CD4-positive, alpha-beta T cell treated with Interleukin-4 for 1 hour (primary cell): Measurements from ENCODE around the gene XRRA1.
"Not testable (repeated sequence)": the region's sequence is repeated elsewhere in the genome, so short reads cannot be mapped to it uniquely, and the experiment has no call there.

Source experiments
- DNase-seq, 2 donors: peaks; one replicate each; pipeline ENCODE4 v3.0.0-alpha.2; 2020 to 2022

Gene XRRA1

GRCh38 chr11:74948898-74949752 is at the start of gene XRRA1, which contains the start of gene SPCS2:
XRRA1 (minus strand) TSS chr11:74949091; CDS start chr11:74940878, 8,213 bp downstream.
SPCS2 (plus strand) TSS chr11:74949266; CDS start chr11:74949286, 20 bp downstream.
- peak; percentile 98 for DNase-seq

- DNase-seq: no peak
Measured at GRCh38 chr11:74992852-74993251, 44.0 kb upstream of the XRRA1 start.

- no peak for DNase-seq
Measured at GRCh38 chr11:74990941-74991340, 42.0 kb upstream of the XRRA1 start.

DNA sequence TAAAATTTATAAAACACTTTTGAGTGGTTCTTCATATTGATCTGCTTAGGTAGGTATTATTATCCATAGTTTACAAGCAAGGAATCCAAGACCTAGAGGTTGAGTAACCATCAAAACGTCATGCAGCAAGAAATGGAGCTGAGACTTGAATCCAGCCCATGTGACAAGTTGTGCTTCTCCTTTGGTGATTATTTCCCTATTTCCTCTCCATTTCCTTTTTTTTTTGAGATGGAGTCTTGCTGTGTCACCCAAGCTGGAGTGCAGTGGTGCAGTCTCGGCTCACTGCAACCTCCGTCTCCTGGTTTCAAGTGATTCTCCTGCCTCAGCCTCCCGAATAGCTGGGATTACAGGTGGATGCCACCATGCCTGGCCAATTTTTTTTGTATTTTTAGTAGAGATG is 41.3 kb upstream of the XRRA1 start:
- peak in 1 of 2 donors; percentile 12 for DNase-seq

GRCh38 chr11:74989260-74989638 is 40.4 kb upstream of the XRRA1 start:
- DNase-seq: no peak

DNA sequence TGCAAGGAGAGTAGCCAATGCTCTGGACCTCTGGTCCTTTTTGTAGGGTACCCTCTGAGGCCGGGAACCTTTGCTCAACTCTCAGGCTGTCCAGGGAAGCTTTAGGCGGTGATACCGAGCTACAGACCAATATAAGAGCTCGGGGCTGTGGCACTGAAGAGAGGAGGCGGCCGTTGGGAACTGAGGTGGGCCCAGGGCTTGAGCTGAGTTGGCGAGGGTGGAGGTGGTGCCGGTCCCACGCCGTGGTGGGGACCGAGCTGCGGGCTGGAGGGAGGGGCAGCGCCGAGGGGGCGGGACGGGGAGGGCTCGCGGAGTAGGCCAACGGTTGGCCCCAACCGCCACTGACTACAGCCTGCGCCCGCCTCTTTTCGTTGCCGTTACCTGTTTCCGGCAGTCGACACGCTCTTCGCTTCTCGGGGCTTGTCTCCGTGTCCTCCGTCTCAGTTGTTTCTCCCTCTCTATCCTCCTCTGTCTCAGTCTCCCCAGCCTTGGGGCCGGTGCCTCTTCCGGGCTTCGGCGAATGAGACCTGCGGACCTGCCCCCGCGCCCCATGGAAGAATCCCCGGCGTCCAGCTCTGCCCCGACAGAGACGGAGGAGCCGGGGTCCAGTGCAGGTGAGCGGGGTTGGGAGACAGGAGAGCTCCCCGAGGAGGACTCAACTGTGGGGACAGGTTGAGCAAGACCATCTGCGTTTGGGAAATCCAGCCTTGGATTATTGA is 39.8 kb upstream of the XRRA1 start, which contains the start of gene NEU3:
TSS of gene NEU3 (plus strand) at position 393 of the 719 bp plus-strand sequence. CDS start at position 521, 128 bp downstream.
- peak; percentile 83 to 85 for DNase-seq

GRCh38 chr11:74984730-74985129 is 35.8 kb upstream of the XRRA1 start:
- no peak for DNase-seq

- no peak for DNase-seq
Measured at GRCh38 chr11:74984070-74984469, 35.2 kb upstream of the XRRA1 start.

DNA sequence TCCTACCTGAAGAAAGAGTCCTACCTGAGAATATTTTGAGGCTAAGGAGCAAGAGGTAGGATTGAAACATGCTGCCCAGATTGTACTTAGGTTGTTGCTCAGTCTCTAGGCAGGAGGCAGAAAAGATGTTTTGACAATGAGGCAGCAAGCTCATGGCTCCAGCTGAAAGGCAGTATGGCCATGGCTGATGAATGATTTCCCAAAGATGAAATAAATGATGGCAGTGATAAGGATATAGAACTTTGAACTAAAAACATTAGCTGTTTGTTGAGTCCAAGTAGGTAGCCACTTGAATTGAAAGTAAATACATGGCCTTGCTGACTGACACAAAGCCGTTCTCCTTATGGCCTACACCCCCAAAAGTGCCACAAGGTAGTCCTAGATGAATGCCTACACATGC is 33.0 kb upstream of the XRRA1 start:
- no peak for DNase-seq

DNA sequence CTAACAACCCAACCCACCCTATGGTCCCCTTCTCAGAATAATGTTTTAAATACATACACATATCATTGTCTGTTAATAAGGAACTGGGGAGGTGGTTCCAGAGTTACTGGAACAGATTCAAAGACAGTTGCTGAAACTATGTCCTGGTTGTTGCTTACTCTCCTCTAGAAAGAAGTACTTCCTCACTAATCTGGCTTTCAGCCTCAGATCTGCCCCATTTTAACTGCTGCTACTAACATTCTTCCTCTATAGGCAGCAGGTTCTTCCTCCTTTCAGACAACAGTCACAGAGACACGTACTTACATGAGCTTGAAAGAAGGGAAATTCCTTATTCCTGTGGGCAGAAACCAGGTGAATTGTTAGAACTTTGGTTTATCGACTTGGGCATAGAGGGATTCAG is 31.7 kb upstream of the XRRA1 start:
- no peak for DNase-seq

DNA sequence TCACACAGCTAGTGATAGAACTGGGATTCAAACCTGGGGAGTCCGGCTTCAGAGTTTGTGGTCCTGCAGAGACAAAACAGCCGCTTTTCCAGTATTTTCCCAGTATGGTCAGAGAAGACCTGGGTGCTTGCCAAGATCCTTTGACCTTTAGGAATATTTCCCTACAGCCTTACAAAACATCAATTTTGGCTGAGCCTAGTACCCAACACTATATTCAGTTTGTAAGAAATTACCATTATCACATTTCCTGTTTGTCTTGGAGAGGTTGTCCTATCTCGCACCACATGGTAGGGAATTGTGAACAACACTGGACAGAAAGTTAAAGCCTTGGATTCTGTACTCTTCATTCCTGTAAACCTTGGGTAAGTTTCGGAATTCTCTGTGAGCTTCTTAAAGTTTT is 29.1 kb upstream of the XRRA1 start:
- no peak for DNase-seq

DNA sequence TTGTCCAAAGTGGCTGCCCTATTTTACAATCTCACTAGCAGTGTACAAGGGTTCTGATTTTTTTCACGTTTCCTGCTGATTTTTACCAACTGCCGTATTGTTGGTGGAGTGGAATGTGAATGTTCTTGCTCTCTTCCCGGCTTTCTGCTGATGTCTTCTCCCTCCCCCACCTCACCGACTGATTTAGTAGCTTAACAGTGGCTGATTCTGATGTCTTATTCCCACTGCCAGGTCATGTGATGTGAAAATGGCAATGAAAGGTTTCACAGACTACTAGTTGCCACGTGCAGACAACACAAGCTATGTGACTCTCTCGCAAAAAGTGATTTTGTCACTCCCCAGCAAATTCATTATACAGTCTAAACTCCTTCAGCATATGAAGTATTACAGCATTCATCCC is 22.5 kb upstream of the XRRA1 start:
- no peak for DNase-seq

- no peak for DNase-seq
Measured at GRCh38 chr11:74970852-74971395, 22.0 kb upstream of the XRRA1 start.

- DNase-seq: no peak
Measured at GRCh38 chr11:74966651-74967050, 17.8 kb upstream of the XRRA1 start.

DNA sequence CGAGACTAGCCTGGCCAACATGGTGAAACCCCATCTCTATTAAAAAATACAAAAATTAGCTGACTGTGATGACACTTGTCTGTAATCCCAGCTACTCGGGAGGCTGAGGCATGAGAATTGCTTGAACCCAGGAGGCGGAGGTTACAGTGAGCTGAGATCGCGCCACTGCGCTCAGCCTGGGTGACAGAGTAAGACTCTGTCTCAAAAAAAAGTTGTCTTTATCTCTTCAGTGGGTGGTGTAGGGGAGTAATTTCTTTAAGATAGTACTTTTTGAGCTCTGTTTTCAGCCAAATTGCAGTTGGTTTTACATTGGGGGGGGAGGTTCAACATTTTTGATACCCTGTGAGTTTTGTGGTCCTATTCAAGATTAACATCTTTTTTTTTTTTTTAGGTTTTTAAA is 11.2 kb upstream of the XRRA1 start:
- not testable (repeated sequence) for DNase-seq

DNA sequence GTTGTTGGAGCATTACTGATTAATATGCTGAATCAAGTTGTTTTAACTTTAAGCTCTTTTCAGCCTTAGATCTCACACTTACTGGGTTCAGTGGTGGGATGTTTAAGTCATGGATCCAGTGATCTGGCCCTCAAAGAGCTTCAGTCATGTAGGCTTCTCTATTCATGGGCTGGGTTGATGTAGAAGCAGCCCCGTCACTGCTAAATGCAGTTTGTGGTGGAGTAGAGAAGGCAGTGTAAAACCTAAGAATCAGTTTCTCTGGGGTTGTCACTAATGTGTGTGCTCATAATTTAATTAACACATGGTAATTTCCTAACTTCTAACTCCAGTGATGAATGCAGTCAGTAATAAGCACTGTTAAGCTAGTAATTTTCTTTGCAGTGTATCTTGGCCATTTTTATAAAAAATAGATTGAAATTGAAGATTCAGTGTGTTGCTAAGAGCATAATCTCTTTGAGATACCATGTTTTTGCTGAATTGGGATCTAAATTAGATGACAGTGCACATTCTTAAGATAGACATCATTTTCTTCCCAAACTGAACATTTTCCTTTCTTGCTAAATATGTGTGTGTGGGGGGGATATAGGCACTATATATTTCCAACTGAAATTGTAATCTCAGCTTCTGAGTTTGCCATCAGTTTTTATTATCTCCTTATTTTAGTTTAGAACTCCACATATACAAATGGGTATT is 9.2 kb upstream of the XRRA1 start:
- no peak for DNase-seq

GRCh38 chr11:74956397-74957015 is 7.6 kb upstream of the XRRA1 start:
- no peak for DNase-seq

DNA sequence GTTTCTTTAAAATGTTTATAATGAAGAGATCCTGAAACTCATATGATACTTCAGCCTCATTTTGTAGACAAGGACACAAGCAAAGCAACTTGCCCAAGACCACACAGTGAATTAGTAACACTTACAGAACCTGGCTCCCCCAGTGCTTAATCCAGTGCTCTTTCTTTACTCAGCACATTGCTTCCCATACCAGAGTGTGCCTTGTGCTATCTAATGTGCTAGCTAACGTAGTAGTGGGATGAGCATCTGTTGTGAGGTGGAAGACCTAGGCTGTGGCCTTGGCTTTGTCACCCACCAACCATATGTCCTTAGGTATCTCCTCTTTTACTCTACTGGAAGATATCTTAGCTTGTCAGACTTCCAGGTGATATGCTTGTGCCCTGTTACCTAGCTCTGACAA is 5.3 kb upstream of the XRRA1 start:
- no peak for DNase-seq

GRCh38 chr11:74953451-74953850 is 4.6 kb upstream of the XRRA1 start:
- no peak for DNase-seq

DNA sequence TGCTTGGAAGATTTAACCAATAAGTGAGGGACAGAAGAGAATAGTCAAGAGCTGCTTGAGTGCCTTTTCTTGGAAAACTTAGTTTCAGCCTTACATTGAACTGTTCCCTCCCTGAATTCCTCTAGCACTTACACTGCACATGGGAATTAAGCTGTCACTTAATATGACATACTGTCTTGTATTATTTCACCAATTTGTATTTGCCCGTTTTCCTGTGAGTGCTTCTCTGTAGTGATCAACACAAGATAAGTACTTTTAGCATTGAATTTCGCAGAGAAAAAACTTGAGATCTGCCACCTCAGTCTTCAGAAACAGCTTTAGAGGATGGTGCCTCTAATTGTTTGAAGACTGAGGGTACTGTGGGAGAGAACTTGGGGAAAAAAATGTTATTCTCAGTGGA is 3.9 kb upstream of the XRRA1 start:
- no peak for DNase-seq

GRCh38 chr11:74951226-74951625 is 2.3 kb upstream of the XRRA1 start:
- no peak for DNase-seq

- no peak for DNase-seq
Measured at GRCh38 chr11:74950374-74950969, 1.6 kb upstream of the XRRA1 start.
